Fibroblast of lung (primary cell): ENCODE measurements around the gene NPR2.

Experiments used
- CTCF ChIP-seq, 2 donors: IDR thresholded peaks in 1 of 2; conservative IDR thresholded peaks in 1 of 2; 1 replicate in 1 of 2; 2 replicates in 1 of 2; pipeline ENCODE4 v1.5.1; 2011 to 2012; ENCODE audit warnings: low read length in 2 of 2, control low read depth in 1 of 2, inconsistent platforms in 1 of 2, low read depth in 1 of 2, mild to moderate bottlenecking in 1 of 2
- EZH2 ChIP-seq: IDR thresholded peaks from 2 replicates; pipeline ENCODE4 v1.5.1; 2012; ENCODE audit warnings: low read length, control low read depth, mild to moderate bottlenecking; ENCODE audit errors: missing control alignments

DNA sequence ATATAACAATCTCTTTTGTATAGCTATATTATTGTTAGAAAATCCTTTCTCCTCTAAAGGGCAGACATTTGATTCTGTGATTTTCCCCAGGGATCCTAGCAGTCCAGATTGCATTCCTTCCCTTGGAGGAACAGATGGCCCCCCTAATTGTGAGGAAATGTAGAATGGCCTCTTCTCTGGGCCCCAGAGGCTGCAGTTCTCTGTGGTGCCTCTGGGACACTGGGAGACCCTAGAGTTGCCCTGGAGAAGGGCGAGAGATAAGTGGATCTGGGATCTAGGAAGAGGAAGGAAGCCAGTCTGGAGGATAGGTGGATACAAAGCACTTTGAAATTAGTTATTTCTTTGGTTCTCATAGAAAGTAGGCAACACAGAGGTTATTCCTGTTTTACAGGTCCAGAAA lies 25.3 kb downstream of the NPR2 start:
- no peak for TF ChIP-seq CTCF (conservative IDR thresholded peaks at IDR 0.05 in 1 of 2, IDR thresholded peaks at IDR 0.05 in 1 of 2; ENCODE audit: low read depth in 1 of 2, low read length in 2 of 2)
- TF ChIP-seq EZH2, result no peak
